Stimulated activated CD4-positive, alpha-beta T cell treated with anti-CD3 and anti-CD28 coated beads, Interleukin-15, amount 100 ng/mL, for 24 hours (primary cell): ENCODE data around the gene SREK1IP1.

Source experiments
- DNase-seq: peaks from one replicate; pipeline ENCODE4 v3.0.0-alpha.2; 2020

SREK1IP1 gene

GRCh38 chr5:64678374-64678773, 90.1 kb downstream of the SREK1IP1 start:
- DNase-seq, result no peak

GRCh38 chr5:64671678-64672077, 96.8 kb downstream of the SREK1IP1 start:
- DNase-seq, result no peak

- no peak for DNase-seq
Measured at GRCh38 chr5:64670277-64670676, 98.2 kb downstream of the SREK1IP1 start.
